Measurements from ENCODE around the gene NHSL1.

NHSL1 gene

DNA sequence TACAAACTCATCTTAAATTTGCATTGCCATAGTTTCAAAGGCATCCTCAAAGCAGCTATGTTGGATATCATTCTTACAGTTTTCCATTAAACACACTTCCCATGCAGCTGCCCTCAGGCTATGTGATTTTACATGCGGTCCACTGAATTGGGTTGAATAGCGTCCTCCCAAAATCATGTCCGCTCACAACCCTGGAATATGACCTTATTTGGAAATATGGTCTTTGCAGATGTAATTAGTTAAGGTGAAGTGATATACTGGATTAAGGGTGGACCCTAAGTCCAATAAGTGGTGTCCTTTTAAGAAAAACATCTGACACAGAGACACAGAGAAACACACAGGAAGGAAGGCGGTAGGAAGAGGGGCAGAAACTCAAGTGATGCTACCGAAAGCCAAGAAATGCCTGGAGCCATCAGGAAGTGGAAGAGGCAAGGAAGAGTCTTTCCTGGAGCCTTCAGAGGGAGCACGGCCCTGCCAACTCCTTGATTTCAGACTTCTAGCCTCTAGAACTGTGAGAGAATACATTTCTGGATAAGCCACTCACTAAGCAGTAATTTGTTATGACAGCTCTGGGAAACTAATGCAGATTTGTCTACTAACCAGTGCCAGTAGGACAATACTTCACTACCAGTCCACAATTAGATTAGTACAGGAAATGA lies 42.7 kb upstream of the NHSL1 start:
- TF ChIP-seq, protein P1, sequence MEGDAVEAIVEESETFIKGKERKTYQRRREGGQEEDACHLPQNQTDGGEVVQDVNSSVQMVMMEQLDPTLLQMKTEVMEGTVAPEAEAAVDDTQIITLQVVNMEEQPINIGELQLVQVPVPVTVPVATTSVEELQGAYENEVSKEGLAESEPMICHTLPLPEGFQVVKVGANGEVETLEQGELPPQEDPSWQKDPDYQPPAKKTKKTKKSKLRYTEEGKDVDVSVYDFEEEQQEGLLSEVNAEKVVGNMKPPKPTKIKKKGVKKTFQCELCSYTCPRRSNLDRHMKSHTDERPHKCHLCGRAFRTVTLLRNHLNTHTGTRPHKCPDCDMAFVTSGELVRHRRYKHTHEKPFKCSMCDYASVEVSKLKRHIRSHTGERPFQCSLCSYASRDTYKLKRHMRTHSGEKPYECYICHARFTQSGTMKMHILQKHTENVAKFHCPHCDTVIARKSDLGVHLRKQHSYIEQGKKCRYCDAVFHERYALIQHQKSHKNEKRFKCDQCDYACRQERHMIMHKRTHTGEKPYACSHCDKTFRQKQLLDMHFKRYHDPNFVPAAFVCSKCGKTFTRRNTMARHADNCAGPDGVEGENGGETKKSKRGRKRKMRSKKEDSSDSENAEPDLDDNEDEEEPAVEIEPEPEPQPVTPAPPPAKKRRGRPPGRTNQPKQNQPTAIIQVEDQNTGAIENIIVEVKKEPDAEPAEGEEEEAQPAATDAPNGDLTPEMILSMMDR (IDR thresholded peaks at IDR 0.05; ENCODE audit: insufficient read depth, low read length, poor library complexity, severe bottlenecking): no peak
- no peaks in the 10 kb centered on the region for H3K36me3 ChIP-seq (ENCODE audit: control insufficient read depth, insufficient read depth, low read length)
- H3K4me3 ChIP-seq (replicated peaks; ENCODE audit: low read depth, low read length): no peak overlapping the region
- no peak for DNase-seq (ENCODE audit: extremely low read depth, insufficient read length)
- H3K27me3 ChIP-seq (replicated peaks; ENCODE audit: control insufficient read depth, insufficient read depth, low read length): no peaks in the 10 kb centered on the region; the same call in 1 of the 2 replicates

DNA sequence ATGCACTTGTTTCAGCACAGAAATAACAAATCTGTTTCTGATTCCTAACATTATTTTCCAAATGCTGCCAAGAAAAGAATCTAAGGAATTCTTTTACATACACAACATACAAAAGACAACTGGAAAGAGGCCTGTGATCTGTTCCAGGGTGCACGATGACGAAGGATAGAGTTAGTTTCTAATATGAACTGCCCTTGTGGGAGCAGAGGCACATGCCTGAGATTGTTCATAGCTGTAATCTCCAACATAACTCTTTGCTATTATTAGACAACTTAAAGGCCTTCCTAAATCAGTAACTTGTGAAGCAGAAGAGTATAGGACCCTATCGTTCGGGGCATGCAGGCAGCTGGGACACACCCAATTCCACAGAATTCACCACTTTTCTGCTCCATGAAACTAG lies 41.2 kb upstream of the NHSL1 start:
- Histone ChIP-seq H3K27me3 (replicated peaks; ENCODE audit: control insufficient read depth, insufficient read depth, low read length) (no peaks in the 10 kb centered on the region), H3K36me3 (ENCODE audit: control insufficient read depth, insufficient read depth, low read length) (no peaks in the 10 kb centered on the region), H3K4me3 (replicated peaks; ENCODE audit: low read depth, low read length) (no peak overlapping the region)
- TF ChIP-seq, protein P1 (IDR thresholded peaks at IDR 0.05; ENCODE audit: insufficient read depth, low read length, poor library complexity, severe bottlenecking): no peak
- no peak for DNase-seq (ENCODE audit: extremely low read depth, insufficient read length)

DNA sequence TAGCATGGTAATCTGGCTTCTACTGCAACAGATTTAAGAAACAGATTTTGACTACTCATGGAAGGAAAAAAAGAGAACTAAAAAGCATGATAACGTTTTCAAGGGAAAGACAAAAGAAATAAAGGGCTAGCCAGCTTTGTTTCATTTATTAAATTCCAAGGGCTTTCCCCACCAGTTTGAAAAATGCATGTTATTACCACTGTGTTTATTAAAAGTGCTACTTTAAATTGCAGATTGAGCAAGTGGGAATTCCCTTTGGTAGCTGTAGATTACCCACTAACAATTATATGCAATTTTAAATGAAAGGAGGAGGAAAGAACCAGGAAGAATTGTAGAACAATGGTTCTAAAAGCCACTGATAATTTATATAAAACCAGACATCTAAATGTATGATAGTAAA lies 40.6 kb upstream of the NHSL1 start:
- TF ChIP-seq, protein P1 (IDR thresholded peaks at IDR 0.05; ENCODE audit: insufficient read depth, low read length, poor library complexity, severe bottlenecking): no peak
- DNase-seq (ENCODE audit: extremely low read depth, insufficient read length): no peak
- no peak overlapping the region for H3K4me3 ChIP-seq (replicated peaks; ENCODE audit: low read depth, low read length)
- H3K27me3 ChIP-seq (replicated peaks; ENCODE audit: control insufficient read depth, insufficient read depth, low read length): no peaks in the 10 kb centered on the region
- H3K36me3 ChIP-seq (ENCODE audit: control insufficient read depth, insufficient read depth, low read length): no peaks in the 10 kb centered on the region

- Histone ChIP-seq H3K36me3 (ENCODE audit: control insufficient read depth, insufficient read depth, low read length) (no peaks in the 10 kb centered on the region), H3K27me3 (replicated peaks; ENCODE audit: control insufficient read depth, insufficient read depth, low read length) (no peaks in the 10 kb centered on the region), H3K4me3 (replicated peaks; ENCODE audit: low read depth, low read length) (no peak overlapping the region)
- no peak for DNase-seq (ENCODE audit: extremely low read depth, insufficient read length)
- TF ChIP-seq, protein P1 (IDR thresholded peaks at IDR 0.05; ENCODE audit: insufficient read depth, low read length, poor library complexity, severe bottlenecking): no peak
These were observed 39.2 kb upstream of the NHSL1 start for GRCh38 chr6:138538390-138539031.

DNA sequence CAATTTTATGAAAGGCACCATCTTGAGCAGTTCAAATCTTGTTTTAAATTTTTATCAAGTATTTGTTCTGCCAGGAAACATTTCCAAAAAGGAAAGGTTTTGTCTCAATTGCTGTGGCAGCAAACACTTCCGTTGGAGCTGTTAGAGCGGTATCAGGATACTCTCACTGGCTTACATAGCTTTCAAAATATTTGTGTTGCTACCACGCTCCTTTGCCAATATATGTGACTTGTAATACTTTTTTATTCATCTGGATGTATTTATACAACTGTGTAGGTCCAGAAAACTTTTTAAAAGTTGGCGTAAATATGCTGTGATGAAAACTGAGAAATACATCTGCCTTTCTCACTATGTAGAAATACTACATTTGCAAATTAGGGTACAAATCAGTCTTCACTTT lies 37.8 kb upstream of the NHSL1 start:
- no peak for DNase-seq (ENCODE audit: extremely low read depth, insufficient read length)
- Histone ChIP-seq H3K4me3 (replicated peaks; ENCODE audit: low read depth, low read length) (no peak overlapping the region), H3K36me3 (ENCODE audit: control insufficient read depth, insufficient read depth, low read length) (no peaks in the 10 kb centered on the region), H3K27me3 (replicated peaks; ENCODE audit: control insufficient read depth, insufficient read depth, low read length) (no peaks in the 10 kb centered on the region)
- TF ChIP-seq, protein P1 (IDR thresholded peaks at IDR 0.05; ENCODE audit: insufficient read depth, low read length, poor library complexity, severe bottlenecking): no peak
